NCI-H146 (cell line): ENCODE results near the gene KRTAP5-8.
"Not testable (repeated sequence)": the region's sequence is repeated elsewhere in the genome, so short reads cannot be mapped to it uniquely, and the experiment has no call there.

ENCODE experiments used
- DNase-seq: peaks from one replicate; lab custom pipeline; 2025; lab: John Stamatoyannopoulos, UW

KRTAP5-8 gene

DNA sequence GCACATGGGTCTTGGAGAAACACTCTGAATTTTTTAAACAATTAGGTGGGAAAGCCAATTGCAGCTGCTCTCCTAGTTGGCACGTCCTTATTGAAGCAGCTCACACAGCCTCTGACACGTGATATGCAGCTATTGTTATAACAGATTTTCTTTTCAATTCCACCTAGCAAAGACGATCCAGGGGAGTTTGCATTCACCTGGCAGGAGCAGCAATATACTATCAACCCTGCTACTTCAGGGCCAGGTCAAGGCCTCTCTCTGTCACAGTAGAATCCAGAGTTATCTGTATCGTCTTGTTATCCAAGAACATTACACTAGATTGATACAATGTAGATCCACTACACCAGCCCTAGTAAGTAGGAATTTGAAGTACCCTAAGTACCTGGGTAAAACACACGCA lies 36.6 kb downstream of the KRTAP5-8 start:
- no peak for DNase-seq

- DNase-seq: no peak
Measured at GRCh38 chr11:71575723-71576424, 38.0 kb downstream of the KRTAP5-8 start.

DNA sequence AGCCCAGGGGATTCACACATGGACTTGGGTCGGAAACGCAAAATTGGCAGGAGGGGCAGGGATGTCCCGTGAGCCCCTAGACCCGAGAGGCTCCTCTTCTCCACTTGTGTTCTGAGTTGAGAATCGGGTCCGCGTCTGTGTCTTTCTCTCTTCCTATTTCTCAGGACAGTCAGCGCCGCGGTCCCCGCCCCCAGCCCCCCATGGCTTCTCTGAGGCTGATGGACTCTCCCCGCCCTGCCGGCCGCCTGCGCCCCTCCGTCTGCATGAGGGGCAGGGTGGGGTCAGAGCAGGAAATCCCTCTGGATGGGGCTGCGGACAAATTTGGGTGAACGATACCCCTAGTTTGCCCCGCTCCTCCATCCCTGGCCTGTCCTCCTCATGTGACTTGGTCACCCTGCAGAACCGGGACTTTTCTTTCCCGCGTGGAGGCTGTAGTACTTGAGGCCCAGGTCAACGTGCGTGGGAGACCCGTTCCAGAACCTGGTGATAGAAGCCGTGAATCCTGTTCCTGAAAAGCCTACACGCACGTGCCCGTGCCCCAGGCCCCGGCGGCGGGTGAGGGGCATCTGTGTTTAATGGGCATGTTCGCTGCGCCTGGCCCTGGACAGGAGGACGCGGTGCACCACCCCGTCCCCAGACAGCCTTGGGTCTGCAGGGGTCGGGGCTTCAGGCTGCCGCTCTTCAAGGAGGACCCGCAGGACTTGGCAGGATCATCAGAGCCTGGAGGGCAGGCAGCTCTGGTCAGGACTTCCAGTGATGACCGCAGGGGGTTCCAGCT lies 39.1 kb downstream of the KRTAP5-8 start:
- DNase-seq: not testable (repeated sequence)

- no peak for DNase-seq
Measured at GRCh38 chr11:71577469-71578004, 39.7 kb downstream of the KRTAP5-8 start.

- DNase-seq: not testable (repeated sequence)
Measured at GRCh38 chr11:71579513-71579912, 41.7 kb downstream of the KRTAP5-8 start.

DNA sequence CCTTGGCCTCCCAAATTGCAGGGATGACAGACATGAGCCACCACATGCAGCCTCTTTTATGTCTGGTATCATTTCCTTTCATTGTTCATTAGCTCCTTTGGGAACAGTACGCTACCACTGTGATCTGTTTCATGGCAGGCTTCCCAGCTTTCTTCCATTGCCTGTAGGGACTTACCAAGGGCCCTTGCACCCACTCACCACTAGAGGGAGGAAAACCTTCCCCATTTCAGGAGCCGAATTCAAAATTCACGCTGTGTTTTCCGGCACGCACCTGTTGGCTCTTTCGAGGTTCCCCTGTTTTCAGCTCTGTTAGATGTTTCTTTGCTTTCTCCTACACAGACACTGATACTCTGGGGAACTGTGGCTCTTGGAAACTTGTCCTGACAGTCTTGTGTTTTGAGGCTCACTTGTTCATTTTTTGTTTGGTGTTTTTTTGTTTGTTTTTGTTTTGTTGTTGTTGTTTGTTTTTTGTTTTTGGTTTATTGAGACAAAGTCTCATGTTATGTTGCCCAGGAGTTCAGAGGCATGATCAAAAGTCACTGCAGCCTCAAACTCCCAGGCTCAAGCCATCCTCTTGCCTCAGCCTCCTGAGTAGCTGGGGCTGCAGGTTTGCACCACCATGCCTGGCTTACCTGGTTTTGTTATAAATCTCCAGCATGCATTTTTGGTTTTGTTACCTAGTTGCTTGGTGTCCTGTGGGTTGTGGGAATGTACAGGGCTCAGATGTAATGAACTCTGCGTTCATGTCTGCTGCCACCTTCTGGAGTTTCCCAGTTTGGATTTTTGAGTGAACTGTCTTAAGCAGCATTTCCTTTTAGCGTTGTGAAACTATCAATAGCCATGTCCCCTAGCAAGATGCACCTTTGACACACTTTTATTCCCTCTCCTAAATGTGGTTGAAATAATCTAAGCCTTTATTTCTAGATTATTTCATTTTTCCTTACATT lies 42.5 kb downstream of the KRTAP5-8 start:
- DNase-seq: peak; percentile 30

DNA sequence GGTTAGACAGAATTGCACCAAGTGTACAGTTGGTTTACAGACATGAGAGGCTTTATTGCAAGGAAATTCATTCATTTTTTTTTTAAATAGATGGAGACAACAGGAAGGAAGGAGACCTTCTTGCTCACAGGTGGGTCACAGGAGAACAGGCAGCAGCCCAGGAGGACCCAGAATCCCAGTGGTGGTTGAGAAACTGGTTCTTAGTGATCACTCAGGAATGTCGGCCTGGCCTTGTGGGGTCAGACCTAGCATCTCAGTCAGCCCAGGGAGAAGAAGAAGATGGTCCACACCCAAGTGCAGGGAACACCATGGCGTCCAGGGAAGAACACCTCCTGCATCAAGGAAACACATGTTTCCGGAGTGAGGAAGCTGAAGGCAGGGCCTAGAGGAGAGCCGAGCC lies 44.0 kb downstream of the KRTAP5-8 start:
- DNase-seq: no peak

GRCh38 chr11:71582309-71582895 lies 44.6 kb downstream of the KRTAP5-8 start, which contains the start of gene KRTAP5-11:
Gene KRTAP5-11 (minus strand): TSS chr11:71582875. CDS start chr11:71582837, 38 bp downstream.
- no peak for DNase-seq

DNA sequence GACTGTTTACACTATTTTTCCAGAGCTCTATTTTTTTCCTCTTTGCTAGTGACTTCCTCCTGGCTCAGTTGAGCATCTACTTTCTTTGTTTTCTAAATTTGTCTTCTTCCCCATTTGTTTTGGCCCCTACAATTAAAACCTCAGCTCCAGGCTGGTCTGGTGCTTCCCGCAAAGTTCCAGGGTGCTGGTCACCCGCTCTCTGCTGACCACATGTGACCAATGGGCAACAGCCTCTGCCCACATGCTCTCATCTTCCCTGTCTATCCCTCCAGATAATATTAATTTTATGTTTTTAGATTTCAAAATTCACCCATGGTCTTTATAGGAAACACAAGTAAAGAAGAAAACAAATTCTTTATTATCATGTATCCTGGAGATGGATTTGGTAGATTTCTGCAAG lies 45.1 kb downstream of the KRTAP5-8 start:
- not testable (repeated sequence) for DNase-seq

DNA sequence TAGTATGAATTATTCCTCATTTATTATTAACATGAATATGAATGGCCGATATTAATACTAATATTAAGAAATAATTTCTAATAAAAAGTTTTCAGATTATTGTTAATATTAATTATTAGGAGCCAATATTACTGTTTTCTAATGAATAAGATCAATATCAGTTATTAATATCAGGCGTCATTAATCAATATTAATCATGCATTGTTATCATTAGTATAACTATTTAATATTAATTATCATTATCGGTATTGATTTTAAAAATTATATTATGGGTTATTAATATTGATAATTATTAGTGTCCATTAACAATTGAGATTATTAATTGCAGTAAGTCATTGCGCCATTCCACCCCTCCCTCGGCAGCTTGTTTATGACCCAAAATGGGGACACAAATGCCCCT lies 47.8 kb downstream of the KRTAP5-8 start:
- DNase-seq: not testable (repeated sequence)

DNA sequence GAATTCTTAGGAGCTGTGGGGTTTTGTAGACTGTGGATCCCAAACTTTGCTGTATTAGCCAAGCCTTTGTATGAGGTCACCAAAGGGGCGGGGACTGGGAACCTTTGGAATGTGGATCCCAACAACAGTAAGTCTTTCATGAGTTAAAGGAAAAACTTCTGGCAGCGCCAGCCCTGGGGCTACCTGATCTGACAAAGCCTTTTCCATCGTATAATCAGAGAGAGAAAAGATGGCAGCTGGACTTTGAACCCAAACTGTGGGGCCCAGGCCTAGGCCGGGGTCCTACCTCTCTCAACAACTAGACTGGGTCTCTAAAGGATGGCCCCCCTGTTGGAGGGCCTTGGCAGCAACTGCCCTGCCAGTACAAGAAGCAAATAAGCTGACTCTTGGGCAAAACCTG lies 50.5 kb downstream of the KRTAP5-8 start:
- DNase-seq: not testable (repeated sequence)
